ENCODE measurements around the gene CGN.
A peak's percentile ranks its signal among the peaks of the same experiment; 100 is the strongest.

CGN gene

GRCh38 chr1:151485685-151486255 lies 25.4 kb upstream of the CGN start:
- in situ Hi-C loops (cut with MboI; ENCODE audit: low sequenced_read_pairs, unreplicated experiment), result no loop called here
- no peak for TF ChIP-seq CTCF (IDR thresholded peaks at IDR 0.05; ENCODE audit: borderline replicate concordance, control extremely low read depth, extremely low read depth, insufficient read depth, missing control alignments)
- no peak for DNase-seq (ENCODE audit: low spot score)

- in situ Hi-C loops (cut with MboI; ENCODE audit: low sequenced_read_pairs, unreplicated experiment), result no loop called here
Observed at GRCh38 chr1:151486557-151486956, 24.6 kb upstream of the CGN start.

GRCh38 chr1:151491641-151492040 lies 19.5 kb upstream of the CGN start:
- no peak for TF ChIP-seq CTCF (IDR thresholded peaks at IDR 0.05; ENCODE audit: borderline replicate concordance, control extremely low read depth, extremely low read depth, insufficient read depth, missing control alignments)
- in situ Hi-C loops (cut with MboI; ENCODE audit: low sequenced_read_pairs, unreplicated experiment), result no loop called here
- no peak for DNase-seq (ENCODE audit: low spot score)

More at GRCh38 chr1:151486557-151486956, 24.6 kb upstream of the CGN start:
- TF ChIP-seq CTCF (IDR thresholded peaks at IDR 0.05; ENCODE audit: borderline replicate concordance, control extremely low read depth, extremely low read depth, insufficient read depth, missing control alignments), result no peak
- DNase-seq (ENCODE audit: low spot score), result no peak

- no peak for DNase-seq (ENCODE audit: low spot score)
- in situ Hi-C loops (cut with MboI; ENCODE audit: low sequenced_read_pairs, unreplicated experiment), result no loop called here
- no peak for TF ChIP-seq CTCF (IDR thresholded peaks at IDR 0.05; ENCODE audit: borderline replicate concordance, control extremely low read depth, extremely low read depth, insufficient read depth, missing control alignments)
Observed at GRCh38 chr1:151492120-151492519, 19.1 kb upstream of the CGN start.

GRCh38 chr1:151493042-151493441 lies 18.1 kb upstream of the CGN start:
- in situ Hi-C loops (cut with MboI; ENCODE audit: low sequenced_read_pairs, unreplicated experiment), result no loop called here
- DNase-seq (ENCODE audit: low spot score), result no peak
- no peak for TF ChIP-seq CTCF (IDR thresholded peaks at IDR 0.05; ENCODE audit: borderline replicate concordance, control extremely low read depth, extremely low read depth, insufficient read depth, missing control alignments)

GRCh38 chr1:151494741-151495281 lies 16.4 kb upstream of the CGN start:
- peak; percentile 48 for DNase-seq (ENCODE audit: low spot score)
- in situ Hi-C loops (cut with MboI; ENCODE audit: low sequenced_read_pairs, unreplicated experiment), result no loop called here
- TF ChIP-seq CTCF (IDR thresholded peaks at IDR 0.05; ENCODE audit: borderline replicate concordance, control extremely low read depth, extremely low read depth, insufficient read depth, missing control alignments), result no peak
